ENCODE results near the gene SFXN3. TPM values are rescaled to one million over a fixed set of nuclear protein-coding genes. Genes with fewer than 3 reads are reported as not detected.

SFXN3 gene
- total RNA-seq, 1 donor from 2014 or later = 0.09 TPM

GRCh38 chr10:101050208-101051069, 19.4 kb downstream of the SFXN3 start:
- H4K20me1 ChIP-seq (ENCODE audit: low read depth) = peaks cover 87% of the 10 kb centered on the region
- peak overlapping the region; percentile 11 for H3K4me3 ChIP-seq
- peaks cover 55% of the 10 kb centered on the region for H3K27me3 Mint-ChIP-seq (ENCODE audit: insufficient read depth, low read depth)
- peak overlapping the region; percentile 64 for H3K4me3 Mint-ChIP-seq
- peak; percentile 92 for TF ChIP-seq CTCF (IDR thresholded peaks at IDR 0.05)
- peak; percentile 92 for TF ChIP-seq EZH2phosphoT487 (IDR thresholded peaks at IDR 0.05)
- TF ChIP-seq EZH2 (IDR thresholded peaks at IDR 0.05) = peak; percentile 86
- H3K4me1 Mint-ChIP-seq = peaks cover 31% of the 10 kb centered on the region
- H3K4me2 ChIP-seq = peak overlapping the region; percentile 59
- no peaks in the 10 kb centered on the region for H3K9me3 ChIP-seq (ENCODE audit: low read depth)
- no peak overlapping the region for H3K9ac ChIP-seq
- H3K27ac ChIP-seq = no peak overlapping the region
- no peak overlapping the region for H2AFZ ChIP-seq (replicated peaks)
- peaks cover 7% of the 10 kb centered on the region for H3K36me3 Mint-ChIP-seq
- peaks cover 20% of the 10 kb centered on the region for H3K4me1 ChIP-seq
- peaks cover 72% of the 10 kb centered on the region for H3K27me3 ChIP-seq
- no peak overlapping the region for H3K27ac Mint-ChIP-seq
- peaks cover 23% of the 10 kb centered on the region for H3F3A ChIP-seq (ENCODE audit: low read depth)
- DNase-seq (ENCODE audit: low spot score) = peak; percentile 86
- H3K36me3 ChIP-seq = no peaks in the 10 kb centered on the region
- H3K9me3 Mint-ChIP-seq = no peaks in the 10 kb centered on the region
- H3K79me2 ChIP-seq (ENCODE audit: low read depth) = no peaks in the 10 kb centered on the region

GRCh38 chr10:101052285-101052684, 21.3 kb downstream of the SFXN3 start:
- Histone ChIP-seq H3K9me3 (ENCODE audit: low read depth) (no peaks in the 10 kb centered on the region), H3F3A (ENCODE audit: low read depth) (peaks cover 19% of the 10 kb centered on the region), H3K79me2 (ENCODE audit: low read depth) (no peaks in the 10 kb centered on the region), H3K9ac (no peak overlapping the region), H3K4me1 (peaks cover 15% of the 10 kb centered on the region), H3K36me3 (no peaks in the 10 kb centered on the region), H2AFZ (replicated peaks) (no peak overlapping the region), H3K4me3 (no peak overlapping the region), H3K4me2 (no peak overlapping the region), H3K27ac (no peak overlapping the region), H4K20me1 (ENCODE audit: low read depth) (peaks cover 92% of the 10 kb centered on the region), H3K27me3 (peaks cover 54% of the 10 kb centered on the region)
- no peak for DNase-seq (ENCODE audit: low spot score)
- Mint-ChIP-seq H3K4me3 (no peak overlapping the region), H3K36me3 (peaks cover 7% of the 10 kb centered on the region), H3K9me3 (no peaks in the 10 kb centered on the region), H3K4me1 (peaks cover 19% of the 10 kb centered on the region), H3K27ac (no peak overlapping the region), H3K27me3 (ENCODE audit: insufficient read depth, low read depth) (peaks cover 40% of the 10 kb centered on the region)
- TF ChIP-seq CTCF (IDR thresholded peaks at IDR 0.05) (no peak), EZH2 (IDR thresholded peaks at IDR 0.05) (no peak), EZH2phosphoT487 (IDR thresholded peaks at IDR 0.05) (no peak)

DNA sequence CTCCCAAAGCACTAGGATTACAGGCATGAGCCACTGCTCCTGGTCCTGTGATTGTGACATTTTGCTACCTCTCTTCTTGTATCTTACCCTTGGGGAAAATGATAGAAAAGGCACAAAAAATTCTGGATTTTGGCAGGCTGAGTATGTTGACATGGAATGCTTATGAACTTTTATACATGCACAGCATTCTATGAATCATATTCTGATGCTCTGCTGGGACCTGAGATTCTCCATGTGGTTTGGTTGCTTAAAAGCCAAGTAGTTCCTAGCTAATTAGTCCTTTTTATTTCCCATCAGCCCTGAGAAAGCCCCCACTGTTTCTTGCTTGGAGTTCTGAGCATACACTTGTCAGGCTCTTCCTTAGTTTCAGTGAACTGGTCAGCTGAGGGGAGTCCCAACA, 22.5 kb downstream of the SFXN3 start:
- Mint-ChIP-seq H3K4me3 (no peak overlapping the region), H3K36me3 (peaks cover 7% of the 10 kb centered on the region), H3K9me3 (no peaks in the 10 kb centered on the region), H3K4me1 (peaks cover 13% of the 10 kb centered on the region), H3K27me3 (ENCODE audit: insufficient read depth, low read depth) (peaks cover 28% of the 10 kb centered on the region), H3K27ac (no peak overlapping the region)
- H3F3A ChIP-seq (ENCODE audit: low read depth) = peaks cover 17% of the 10 kb centered on the region
- H3K27ac ChIP-seq = no peak overlapping the region
- H3K27me3 ChIP-seq = peaks cover 41% of the 10 kb centered on the region
- no peak overlapping the region for H3K9ac ChIP-seq
- H3K4me3 ChIP-seq = no peak overlapping the region
- peaks cover 9% of the 10 kb centered on the region for H3K79me2 ChIP-seq (ENCODE audit: low read depth)
- peaks cover 83% of the 10 kb centered on the region for H4K20me1 ChIP-seq (ENCODE audit: low read depth)
- no peak overlapping the region for H3K4me2 ChIP-seq
- TF ChIP-seq EZH2phosphoT487 (IDR thresholded peaks at IDR 0.05) = no peak
- no peak for TF ChIP-seq CTCF (IDR thresholded peaks at IDR 0.05)
- no peak for TF ChIP-seq EZH2 (IDR thresholded peaks at IDR 0.05)
- H2AFZ ChIP-seq (replicated peaks) = no peak overlapping the region
- DNase-seq (ENCODE audit: low spot score) = no peak
- peaks cover 4% of the 10 kb centered on the region for H3K4me1 ChIP-seq
- H3K36me3 ChIP-seq = no peaks in the 10 kb centered on the region
- no peaks in the 10 kb centered on the region for H3K9me3 ChIP-seq (ENCODE audit: low read depth)
